RWPE2 (cell line): Measurements from ENCODE around the gene DLG5.
A peak's percentile ranks its signal among the peaks of the same experiment; 100 is the strongest.

Experiments used
- ATAC-seq: fragments of 200-7000 bp; cut with Tn5 transposase; 3 replicates; pipeline ENCODE4 v1.9.1; 2021; ENCODE audit warnings: low read depth
- DNase-seq: peaks from one replicate; pipeline ENCODE4 v3.0.0-alpha.2; 2020; ENCODE audit warnings: low spot score
- H3K27ac ChIP-seq: fragments of 450-650 bp; 2 replicates; pipeline ENCODE4 v1.5.1; 2017; ENCODE audit warnings: mild to moderate bottlenecking; ENCODE audit not compliant: poor library complexity, severe bottlenecking
- H3K27me3 ChIP-seq: fragments of 250-450 bp; sonication (Bioruptor Pico); 2 replicates; pipeline ENCODE4 v1.5.1; 2021; ENCODE audit warnings: mild to moderate bottlenecking, moderate library complexity; ENCODE audit not compliant: insufficient read depth, poor library complexity, severe bottlenecking
- H3K36me3 ChIP-seq: fragments of 250-450 bp; sonication (Bioruptor Pico); 2 replicates; pipeline ENCODE4 v1.5.1; 2020; ENCODE audit warnings: low read depth, mild to moderate bottlenecking, moderate library complexity
- H3K4me1 ChIP-seq: fragments of 250-450 bp; sonication (Bioruptor Pico); 2 replicates; pipeline ENCODE4 v1.5.1; 2021; ENCODE audit warnings: mild to moderate bottlenecking, moderate library complexity; ENCODE audit not compliant: insufficient read depth, poor library complexity, severe bottlenecking
- H3K4me3 ChIP-seq: fragments of 250-450 bp; sonication (Bioruptor Pico); 2 replicates; pipeline ENCODE4 v1.5.1; 2021; ENCODE audit warnings: mild to moderate bottlenecking, moderate library complexity; ENCODE audit not compliant: severe bottlenecking
- H3K9me3 ChIP-seq: fragments of 250-450 bp; sonication (Bioruptor Pico); 2 replicates; pipeline ENCODE4 v1.5.1; 2021; ENCODE audit warnings: mild to moderate bottlenecking, moderate library complexity; ENCODE audit not compliant: severe bottlenecking
- CTCF ChIP-seq: fragments of 450-650 bp; IDR thresholded peaks from one replicate; pipeline ENCODE4 v1.5.1; 2017; ENCODE audit warnings: mild to moderate bottlenecking, moderate library complexity; ENCODE audit not compliant: poor library complexity, severe bottlenecking

DLG5 gene

GRCh38 chr10:77909749-77910375 lies 16.7 kb downstream of the DLG5 start:
- peaks cover 23% of the 10 kb centered on the region for H3K4me1 ChIP-seq
- peaks cover 6% of the 10 kb centered on the region; the same call in 1 of the 2 replicates for H3K36me3 ChIP-seq
- no peak for TF ChIP-seq CTCF
- ATAC-seq, result no peak
- peak overlapping the region; percentile 48 for H3K27ac ChIP-seq
- DNase-seq, result no peak
- H3K9me3 ChIP-seq, result no peaks in the 10 kb centered on the region
- H3K27me3 ChIP-seq, result no peaks in the 10 kb centered on the region
- H3K4me3 ChIP-seq, result no peak overlapping the region

- Histone ChIP-seq H3K27ac (peak overlapping the region; percentile 48), H3K4me3 (no peak overlapping the region), H3K36me3 (peaks cover 6% of the 10 kb centered on the region; the same call in 1 of the 2 replicates)
Observed at GRCh38 chr10:77909021-77909748, 17.4 kb downstream of the DLG5 start.

GRCh38 chr10:77907900-77908717 lies 18.4 kb downstream of the DLG5 start:
- ATAC-seq, result peak; percentile 54
- Histone ChIP-seq H3K36me3 (peaks cover 6% of the 10 kb centered on the region; the same call in 1 of the 2 replicates), H3K4me1 (peaks cover 23% of the 10 kb centered on the region), H3K27ac (peak overlapping the region; percentile 48), H3K9me3 (no peaks in the 10 kb centered on the region), H3K4me3 (no peak overlapping the region), H3K27me3 (no peaks in the 10 kb centered on the region)
- no peak for DNase-seq
- TF ChIP-seq CTCF, result peak; percentile 44

More at GRCh38 chr10:77909021-77909748, 17.4 kb downstream of the DLG5 start:
- DNase-seq, result no peak
- Histone ChIP-seq H3K27me3 (no peaks in the 10 kb centered on the region), H3K9me3 (no peaks in the 10 kb centered on the region), H3K4me1 (peaks cover 23% of the 10 kb centered on the region)
- ATAC-seq, result no peak
- TF ChIP-seq CTCF, result no peak

- no peaks in the 10 kb centered on the region for H3K9me3 ChIP-seq
- peaks cover 6% of the 10 kb centered on the region; the same call in 1 of the 2 replicates for H3K36me3 ChIP-seq
- ATAC-seq, result no peak
- no peak overlapping the region for H3K4me3 ChIP-seq
- H3K27me3 ChIP-seq, result no peaks in the 10 kb centered on the region
- peak overlapping the region; percentile 48 for H3K27ac ChIP-seq
- DNase-seq, result no peak
- TF ChIP-seq CTCF, result no peak
- peaks cover 23% of the 10 kb centered on the region for H3K4me1 ChIP-seq
Observed at GRCh38 chr10:77907462-77907861, 19.1 kb downstream of the DLG5 start.
